ENCODE data around the gene GHRHR.

DNA sequence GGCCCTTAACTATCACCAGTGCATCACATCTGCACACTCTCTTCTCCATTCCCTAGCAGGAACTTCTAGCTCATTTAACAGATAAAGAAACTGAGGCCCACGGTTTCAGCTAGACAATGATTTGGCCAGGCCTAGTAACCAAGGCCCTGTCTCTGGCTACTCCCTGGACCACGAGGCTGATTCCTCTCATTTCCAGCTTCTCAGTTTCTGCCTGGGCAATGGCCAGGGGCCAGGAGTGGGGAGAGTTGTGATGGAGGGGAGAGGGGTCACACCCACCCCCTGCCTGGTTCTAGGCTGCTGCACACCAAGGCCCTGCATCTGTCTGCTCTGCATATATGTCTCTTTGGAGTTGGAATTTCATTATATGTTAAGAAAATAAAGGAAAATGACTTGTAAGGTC, 38.6 kb upstream of the GHRHR start:
- TF ChIP-seq, protein P1, sequence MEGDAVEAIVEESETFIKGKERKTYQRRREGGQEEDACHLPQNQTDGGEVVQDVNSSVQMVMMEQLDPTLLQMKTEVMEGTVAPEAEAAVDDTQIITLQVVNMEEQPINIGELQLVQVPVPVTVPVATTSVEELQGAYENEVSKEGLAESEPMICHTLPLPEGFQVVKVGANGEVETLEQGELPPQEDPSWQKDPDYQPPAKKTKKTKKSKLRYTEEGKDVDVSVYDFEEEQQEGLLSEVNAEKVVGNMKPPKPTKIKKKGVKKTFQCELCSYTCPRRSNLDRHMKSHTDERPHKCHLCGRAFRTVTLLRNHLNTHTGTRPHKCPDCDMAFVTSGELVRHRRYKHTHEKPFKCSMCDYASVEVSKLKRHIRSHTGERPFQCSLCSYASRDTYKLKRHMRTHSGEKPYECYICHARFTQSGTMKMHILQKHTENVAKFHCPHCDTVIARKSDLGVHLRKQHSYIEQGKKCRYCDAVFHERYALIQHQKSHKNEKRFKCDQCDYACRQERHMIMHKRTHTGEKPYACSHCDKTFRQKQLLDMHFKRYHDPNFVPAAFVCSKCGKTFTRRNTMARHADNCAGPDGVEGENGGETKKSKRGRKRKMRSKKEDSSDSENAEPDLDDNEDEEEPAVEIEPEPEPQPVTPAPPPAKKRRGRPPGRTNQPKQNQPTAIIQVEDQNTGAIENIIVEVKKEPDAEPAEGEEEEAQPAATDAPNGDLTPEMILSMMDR (IDR thresholded peaks at IDR 0.05): no peak
- no peak for TF ChIP-seq EZH2 (IDR thresholded peaks at IDR 0.05; ENCODE audit: borderline replicate concordance, insufficient read depth, low read depth, low read length, poor library complexity, severe bottlenecking)

Measured in B cell (primary cell).